GM12801 (cell line): Measurements from ENCODE around the gene TIGD4.

Experiments used
- TF ChIP-seq, protein P1 (sequence below): IDR thresholded peaks from one replicate; pipeline ENCODE4 v1.5.1; 2011; ENCODE audit warnings: control low read depth; ENCODE audit not compliant: insufficient read length; ENCODE audit errors: extremely low read depth

Gene TIGD4

DNA sequence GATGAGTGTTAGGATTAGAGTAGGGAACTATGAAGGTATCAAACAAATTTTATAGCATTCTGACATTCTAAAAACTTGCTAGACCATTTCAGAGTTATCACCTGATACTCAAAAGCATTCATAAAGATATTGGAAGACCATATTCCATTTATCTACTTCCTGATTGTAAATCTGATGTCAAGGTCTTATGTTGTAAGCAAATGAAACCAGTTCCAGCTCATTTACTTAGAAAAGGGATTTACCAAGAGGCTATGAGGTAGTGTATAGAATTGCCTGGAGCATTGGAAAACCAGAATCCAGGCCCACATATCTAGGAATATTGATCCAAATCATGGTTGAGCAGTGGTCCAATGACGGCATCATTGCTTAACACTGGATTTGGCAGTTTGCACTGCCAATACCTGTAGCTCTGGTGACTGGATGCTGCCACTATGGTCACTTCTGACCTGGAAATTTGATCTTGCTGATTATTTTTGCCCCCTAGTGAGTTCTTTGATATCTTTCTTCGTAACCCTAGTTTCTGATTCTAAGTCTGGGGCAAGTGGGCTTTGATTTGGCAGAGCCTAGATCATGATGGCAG, 25.6 kb upstream of the TIGD4 start:
- TF ChIP-seq, protein P1, sequence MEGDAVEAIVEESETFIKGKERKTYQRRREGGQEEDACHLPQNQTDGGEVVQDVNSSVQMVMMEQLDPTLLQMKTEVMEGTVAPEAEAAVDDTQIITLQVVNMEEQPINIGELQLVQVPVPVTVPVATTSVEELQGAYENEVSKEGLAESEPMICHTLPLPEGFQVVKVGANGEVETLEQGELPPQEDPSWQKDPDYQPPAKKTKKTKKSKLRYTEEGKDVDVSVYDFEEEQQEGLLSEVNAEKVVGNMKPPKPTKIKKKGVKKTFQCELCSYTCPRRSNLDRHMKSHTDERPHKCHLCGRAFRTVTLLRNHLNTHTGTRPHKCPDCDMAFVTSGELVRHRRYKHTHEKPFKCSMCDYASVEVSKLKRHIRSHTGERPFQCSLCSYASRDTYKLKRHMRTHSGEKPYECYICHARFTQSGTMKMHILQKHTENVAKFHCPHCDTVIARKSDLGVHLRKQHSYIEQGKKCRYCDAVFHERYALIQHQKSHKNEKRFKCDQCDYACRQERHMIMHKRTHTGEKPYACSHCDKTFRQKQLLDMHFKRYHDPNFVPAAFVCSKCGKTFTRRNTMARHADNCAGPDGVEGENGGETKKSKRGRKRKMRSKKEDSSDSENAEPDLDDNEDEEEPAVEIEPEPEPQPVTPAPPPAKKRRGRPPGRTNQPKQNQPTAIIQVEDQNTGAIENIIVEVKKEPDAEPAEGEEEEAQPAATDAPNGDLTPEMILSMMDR, result no peak

DNA sequence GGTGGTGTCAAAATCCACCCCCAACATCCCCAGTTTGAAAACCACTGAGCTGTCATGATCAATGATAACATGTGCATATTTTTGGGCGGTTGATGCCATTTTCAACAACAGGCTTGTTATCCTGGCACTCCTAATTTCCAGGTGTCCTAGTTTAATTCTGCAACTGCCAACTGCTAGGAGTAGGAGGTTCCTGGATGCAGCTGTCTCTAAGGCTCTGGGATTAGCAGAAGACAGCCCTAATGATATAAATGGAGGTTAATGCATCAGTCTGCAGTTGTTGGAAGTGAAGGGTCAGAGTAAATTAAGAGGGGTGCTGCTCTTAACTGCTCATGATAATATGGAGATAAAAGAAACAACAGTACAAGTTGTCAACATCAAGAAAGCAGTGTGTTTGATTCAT, 24.0 kb upstream of the TIGD4 start:
- TF ChIP-seq, protein P1, result no peak

DNA sequence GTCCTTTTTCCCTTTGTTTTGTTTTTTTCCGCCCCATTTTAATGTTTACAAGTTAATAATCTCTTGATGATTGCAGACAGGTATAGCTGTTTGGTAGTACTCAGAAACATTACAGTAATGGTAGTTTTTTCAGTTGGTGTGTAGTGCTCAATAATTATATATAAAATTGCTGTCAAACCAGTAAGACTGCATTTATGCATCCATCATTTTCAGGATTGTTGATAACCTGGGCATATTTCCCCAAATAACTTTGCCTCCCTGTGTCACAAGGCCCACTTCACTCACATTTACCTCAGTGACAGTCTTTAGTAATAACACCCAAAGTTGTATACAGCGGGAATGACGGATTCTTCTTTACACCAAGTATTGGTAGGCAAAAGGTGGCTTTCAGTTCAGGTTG, 16.4 kb upstream of the TIGD4 start:
- TF ChIP-seq, protein P1, result no peak

DNA sequence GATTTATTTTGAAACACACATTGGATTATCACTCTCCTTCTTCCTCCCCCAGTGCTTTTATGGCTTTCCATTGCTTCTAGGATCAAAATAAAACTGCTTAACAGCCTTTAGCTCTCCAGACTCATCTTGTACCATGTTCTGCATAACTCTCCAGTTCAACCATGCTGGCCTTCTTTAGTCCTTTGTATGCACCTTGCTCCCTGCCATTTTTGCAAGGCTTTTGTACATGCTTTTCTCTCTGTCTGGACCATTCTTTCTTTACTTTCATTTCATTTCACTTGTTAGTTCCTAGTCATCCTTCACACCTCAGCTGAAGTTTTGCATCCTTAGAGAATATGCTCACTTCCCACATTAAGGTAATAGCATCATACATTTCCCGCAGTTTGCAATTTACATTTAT, 7.1 kb upstream of the TIGD4 start:
- TF ChIP-seq, protein P1, result no peak

DNA sequence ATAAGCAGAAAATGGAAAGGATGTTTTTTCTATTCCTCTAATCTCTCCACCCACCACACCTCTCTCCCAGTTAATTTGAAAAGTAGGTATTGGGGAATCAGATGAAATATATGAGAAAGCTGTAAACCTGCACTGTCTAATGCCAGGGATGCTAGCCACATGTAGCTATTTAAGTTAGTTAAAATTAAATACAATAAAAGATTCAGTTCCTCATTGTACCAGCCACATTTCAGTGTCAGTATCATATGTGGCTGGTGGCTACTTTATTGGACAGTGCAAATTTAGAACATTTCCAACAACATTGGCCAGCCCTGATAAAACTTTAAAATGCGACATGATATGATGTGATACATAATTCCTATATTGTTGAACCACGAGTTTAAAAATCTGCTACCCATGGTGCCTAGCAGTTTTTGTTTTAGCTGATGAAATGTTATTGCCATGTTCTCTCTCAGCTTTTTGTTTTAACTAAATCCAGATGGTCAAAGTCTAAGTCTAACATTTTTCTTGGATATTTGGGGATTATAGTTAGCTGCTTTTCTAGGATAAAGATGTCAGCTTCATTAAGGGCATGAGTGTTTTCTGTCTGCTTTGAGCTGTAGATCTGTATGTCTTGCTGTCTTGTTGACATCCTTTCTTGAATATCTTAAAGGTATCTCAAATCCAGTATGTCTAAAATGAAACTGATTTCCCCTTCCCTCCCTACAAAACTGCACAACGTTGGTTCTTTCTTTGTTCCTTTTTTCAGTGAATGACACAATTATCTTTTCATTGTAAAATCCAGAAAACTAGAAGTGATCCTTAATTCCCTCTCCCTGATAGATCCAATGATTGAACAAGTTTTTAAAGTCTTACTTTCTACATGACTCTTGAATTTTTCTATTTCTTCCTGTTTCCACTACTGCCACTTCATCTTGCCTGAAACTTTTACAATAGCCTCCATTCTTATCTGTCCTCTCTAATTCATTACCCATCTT, 6.4 kb upstream of the TIGD4 start:
- TF ChIP-seq, protein P1, result no peak

DNA sequence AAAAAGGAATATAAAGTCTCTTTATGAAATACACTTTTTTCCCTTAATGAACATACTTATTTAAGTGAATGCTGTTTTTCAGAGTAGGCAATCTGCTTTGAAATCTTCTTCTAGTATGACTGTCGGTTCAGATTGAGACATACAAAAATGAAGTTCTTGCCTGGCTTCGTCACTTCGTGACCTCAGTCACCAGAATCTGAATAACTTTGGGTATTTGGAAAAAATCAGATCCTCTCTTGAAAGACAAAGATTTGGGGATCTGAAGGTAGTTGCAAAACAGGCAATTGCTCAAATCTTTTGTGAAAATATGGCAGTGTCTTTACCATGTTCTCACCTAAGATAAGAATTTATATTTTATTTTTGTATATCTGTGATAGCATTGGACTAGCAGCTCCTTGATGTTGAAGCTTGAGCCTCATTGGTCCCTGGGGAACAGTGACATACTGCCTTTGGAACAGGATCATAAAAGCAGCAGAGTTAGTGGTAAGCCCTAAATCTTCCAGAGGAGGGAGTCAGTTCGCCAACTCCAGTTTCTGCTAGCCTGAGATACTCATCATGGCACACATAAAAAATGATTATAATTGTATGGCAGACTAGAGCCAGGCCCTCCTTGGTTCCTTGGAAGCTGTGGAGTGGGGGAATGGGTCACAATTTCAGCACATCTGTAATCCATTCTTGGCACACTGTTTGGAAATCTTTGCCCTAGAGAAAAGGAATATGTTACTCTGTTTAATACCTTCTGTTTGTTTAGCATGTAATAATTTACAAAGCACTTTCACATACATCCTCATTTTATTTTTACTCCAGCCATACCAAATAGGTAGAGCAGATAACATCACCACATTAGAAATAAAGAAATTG, 5.2 kb upstream of the TIGD4 start:
- TF ChIP-seq, protein P1, result no peak

DNA sequence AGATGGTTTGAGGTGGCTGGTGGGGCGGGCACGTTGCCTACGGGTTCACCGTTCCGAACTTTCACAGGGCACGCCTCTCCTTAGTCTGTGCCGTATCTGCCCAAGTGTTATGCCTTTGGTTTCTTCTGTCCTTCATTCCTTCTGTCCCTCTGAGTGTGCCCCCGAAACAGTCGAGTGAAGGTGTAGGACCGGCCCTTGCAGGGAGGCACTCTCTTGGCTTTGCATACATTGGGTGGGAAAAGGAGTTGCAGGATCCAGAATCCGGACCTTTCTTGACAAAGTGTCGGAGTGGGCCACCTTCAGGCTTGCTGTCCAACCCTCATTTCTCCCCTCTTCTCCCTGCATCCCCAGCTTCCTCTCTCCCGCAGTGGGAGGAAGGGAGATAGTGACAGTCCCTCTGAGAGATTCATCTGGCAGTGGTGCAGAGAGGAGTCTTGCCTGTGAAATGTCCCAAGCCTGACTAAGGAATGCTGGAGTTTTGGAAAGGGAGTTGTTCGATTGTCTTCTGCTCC, 793 bp upstream of the TIGD4 start:
- TF ChIP-seq, protein P1, result no peak
